Smooth muscle cell of trachea (primary cell): Measurements from ENCODE around the gene VWA7. TPM values are rescaled to one million over a fixed set of nuclear protein-coding genes. Genes with fewer than 3 reads are reported as not detected.

Experiments
- total RNA-seq: library from RNA; depleted of rRNA; stranded (reverse); fragments of >200 nt; gene quantifications from 2 replicates; pipeline ENCODE4 v1.2.1, GENCODE V29; 2014

Gene VWA7, protein sequence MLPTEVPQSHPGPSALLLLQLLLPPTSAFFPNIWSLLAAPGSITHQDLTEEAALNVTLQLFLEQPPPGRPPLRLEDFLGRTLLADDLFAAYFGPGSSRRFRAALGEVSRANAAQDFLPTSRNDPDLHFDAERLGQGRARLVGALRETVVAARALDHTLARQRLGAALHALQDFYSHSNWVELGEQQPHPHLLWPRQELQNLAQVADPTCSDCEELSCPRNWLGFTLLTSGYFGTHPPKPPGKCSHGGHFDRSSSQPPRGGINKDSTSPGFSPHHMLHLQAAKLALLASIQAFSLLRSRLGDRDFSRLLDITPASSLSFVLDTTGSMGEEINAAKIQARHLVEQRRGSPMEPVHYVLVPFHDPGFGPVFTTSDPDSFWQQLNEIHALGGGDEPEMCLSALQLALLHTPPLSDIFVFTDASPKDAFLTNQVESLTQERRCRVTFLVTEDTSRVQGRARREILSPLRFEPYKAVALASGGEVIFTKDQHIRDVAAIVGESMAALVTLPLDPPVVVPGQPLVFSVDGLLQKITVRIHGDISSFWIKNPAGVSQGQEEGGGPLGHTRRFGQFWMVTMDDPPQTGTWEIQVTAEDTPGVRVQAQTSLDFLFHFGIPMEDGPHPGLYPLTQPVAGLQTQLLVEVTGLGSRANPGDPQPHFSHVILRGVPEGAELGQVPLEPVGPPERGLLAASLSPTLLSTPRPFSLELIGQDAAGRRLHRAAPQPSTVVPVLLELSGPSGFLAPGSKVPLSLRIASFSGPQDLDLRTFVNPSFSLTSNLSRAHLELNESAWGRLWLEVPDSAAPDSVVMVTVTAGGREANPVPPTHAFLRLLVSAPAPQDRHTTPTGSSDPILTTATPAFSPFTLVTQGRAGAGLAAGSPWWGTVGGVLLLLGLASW
- total RNA-seq = 0.50 and 1.2 TPM in 2 replicates

DNA sequence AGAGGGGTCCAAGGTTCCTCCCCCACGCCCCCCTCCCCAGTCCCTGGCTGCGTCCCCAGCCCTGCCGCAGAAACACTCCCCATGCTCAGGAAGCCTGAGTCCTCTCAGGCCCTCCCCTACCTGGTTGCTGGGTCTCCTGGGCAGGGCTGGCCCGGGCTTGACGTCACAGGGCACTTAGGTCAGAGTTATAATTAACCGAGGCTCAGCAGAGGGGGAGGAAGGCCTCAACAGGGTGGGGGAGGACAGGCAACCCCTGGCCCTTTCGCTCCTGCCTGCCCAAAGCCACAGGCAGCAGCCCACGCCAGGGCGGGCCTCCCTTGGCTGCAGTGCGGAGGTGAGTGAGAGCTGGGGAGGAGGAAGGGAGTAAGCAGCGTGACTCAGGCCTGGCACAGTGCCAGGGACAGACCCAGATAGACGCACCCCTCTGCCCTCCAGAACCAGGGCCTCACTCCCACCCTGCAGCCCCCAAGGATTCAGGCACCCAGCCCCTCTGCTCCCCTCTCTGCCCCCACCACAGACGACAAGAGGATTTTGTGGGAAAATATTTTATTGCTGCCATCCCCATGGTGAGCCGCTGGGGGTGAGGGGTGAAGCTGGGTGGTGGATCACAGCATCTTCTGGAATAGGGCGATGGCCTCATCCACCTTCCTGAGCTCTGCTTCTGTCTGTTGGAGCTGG is at the start of gene VWA7:
VWA7 (minus strand) TSS at position 340 of the 678 bp plus-strand sequence. CDS start 549 bp downstream, outside the sequence.

DNA sequence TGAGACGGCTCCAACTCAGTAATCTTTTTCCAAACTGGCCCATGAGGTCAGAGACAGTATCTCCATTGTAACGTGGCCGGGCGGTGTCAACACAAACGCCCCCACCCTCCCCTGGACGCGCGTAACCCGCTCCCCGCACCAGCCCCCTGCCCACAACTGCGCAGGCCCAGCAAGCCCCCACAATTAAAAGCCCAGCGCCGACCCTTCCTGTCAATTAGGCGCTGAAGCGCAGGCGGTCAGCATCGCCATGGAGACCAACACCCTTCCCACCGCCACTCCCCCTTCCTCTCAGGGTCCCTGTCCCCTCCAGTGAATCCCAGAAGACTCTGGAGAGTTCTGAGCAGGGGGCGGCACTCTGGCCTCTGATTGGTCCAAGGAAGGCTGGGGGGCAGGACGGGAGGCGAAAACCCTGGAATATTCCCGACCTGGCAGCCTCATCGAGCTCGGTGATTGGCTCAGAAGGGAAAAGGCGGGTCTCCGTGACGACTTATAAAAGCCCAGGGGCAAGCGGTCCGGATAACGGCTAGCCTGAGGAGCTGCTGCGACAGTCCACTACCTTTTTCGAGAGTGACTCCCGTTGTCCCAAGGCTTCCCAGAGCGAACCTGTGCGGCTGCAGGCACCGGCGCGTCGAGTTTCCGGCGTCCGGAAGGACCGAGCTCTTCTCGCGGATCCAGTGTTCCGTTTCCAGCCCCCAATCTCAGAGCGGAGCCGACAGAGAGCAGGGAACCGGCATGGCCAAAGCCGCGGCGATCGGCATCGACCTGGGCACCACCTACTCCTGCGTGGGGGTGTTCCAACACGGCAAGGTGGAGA is 38.1 kb upstream of the VWA7 start, which contains the start of the genes HSPA1A and HSPA1L:
HSPA1A (plus strand) TSS at position 519 of the 814 bp plus-strand sequence; CDS start at position 733, 214 bp downstream.
HSPA1L (minus strand) TSS at position 259 of the 814 bp plus-strand sequence. CDS start 3,311 bp downstream, outside the sequence.

DNA sequence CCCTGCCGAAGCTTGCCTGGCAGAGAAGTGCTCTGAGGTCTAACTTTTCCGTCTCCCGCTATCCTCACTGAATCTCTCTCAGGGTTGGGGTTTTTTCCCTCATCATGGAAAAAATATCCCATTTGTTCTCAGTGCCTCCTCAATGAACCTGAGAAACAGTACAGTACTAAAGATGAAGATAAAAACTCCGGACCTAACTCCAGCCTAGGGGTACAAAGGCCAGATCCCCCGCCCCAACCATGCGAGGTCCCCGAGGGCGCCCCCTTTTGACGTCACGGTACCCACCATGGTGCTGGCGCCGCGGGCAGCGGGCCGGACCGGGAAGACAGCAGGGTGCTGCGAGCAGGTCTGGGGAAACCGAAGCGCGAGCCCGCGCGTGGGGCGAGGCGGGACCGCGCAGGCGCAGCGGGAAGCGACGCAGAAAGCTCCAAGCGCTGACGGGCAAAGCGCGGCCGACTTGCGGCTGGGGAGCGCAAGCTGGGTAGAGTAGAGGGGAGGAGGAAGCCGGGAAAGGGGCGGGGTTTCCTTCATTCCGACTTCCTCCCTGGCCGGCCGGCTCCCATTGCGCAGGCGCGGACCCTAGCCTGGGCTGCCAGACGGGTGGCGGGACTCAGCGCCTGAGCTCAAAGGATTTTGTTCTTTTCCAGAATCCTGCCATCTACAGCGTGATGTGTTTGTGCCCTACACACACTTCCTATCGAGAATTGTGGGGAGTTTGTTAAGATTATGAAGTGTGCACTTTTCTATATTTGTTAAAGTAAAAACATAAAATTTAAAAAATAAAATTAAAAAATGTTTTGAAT is 29.5 kb upstream of the VWA7 start, which contains the start of gene LSM2:
LSM2 (minus strand) TSS at position 497 of the 803 bp plus-strand sequence; CDS start at position 288, 209 bp downstream.

DNA sequence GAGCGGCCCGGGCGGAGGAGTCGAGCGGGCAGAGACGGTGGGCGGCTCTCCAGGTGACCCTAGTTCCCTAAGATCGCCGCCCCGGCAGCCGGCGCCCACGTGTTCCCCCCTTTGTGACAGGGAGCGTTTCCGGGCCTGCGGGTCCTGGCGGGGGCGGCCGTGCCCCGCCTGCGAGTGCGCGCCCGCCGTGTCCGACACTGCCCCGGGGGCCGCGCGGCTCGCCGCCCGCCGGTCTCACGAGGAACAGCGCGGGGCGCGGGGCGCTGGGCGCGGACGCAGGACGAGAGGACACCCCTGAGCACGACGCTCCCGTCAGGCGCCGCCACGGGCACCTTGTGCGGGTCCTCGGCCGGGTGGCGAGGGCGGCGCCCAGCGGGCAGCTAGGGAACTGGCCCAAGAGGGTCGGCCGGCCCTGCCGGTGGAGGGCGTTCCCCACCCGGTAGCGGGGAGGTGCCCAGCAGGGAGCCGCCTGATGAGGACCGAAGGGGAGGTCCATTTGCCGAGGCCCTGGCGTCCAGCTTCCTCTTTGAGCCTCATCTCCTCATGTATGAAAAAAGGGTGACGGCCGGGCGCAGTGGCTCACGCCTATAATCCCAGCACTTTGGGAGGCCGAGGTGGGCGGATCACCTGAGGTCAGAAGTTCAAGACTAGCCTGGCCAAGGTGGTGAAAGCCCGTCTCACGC is 18.6 kb upstream of the VWA7 start, which contains the start of gene VARS1:
VARS1 (minus strand) TSS at position 137 of the 683 bp plus-strand sequence. CDS start 535 bp downstream, outside the sequence.

DNA sequence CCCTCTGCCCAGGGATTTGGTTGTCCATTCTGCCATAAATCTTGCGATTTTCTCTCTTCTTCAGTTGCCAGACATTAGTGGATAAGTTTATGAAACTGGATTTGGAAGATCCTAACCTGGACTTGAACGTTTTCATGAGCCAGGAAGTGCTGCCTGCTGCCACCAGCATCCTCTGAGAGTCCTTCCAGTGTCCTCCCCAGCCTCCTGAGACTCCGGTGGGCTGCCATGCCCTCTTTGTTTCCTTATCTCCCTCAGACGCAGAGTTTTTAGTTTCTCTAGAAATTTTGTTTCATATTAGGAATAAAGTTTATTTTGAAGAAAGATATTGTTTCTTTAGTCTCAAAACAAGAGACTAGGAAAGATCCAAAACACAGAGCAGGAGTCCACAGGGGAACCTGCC is 14.8 kb downstream of the VWA7 start, which contains the start of gene SAPCD1:
SAPCD1 (plus strand) TSS at position 301 of the 400 bp plus-strand sequence. CDS start 399 bp downstream, outside the sequence.

DNA sequence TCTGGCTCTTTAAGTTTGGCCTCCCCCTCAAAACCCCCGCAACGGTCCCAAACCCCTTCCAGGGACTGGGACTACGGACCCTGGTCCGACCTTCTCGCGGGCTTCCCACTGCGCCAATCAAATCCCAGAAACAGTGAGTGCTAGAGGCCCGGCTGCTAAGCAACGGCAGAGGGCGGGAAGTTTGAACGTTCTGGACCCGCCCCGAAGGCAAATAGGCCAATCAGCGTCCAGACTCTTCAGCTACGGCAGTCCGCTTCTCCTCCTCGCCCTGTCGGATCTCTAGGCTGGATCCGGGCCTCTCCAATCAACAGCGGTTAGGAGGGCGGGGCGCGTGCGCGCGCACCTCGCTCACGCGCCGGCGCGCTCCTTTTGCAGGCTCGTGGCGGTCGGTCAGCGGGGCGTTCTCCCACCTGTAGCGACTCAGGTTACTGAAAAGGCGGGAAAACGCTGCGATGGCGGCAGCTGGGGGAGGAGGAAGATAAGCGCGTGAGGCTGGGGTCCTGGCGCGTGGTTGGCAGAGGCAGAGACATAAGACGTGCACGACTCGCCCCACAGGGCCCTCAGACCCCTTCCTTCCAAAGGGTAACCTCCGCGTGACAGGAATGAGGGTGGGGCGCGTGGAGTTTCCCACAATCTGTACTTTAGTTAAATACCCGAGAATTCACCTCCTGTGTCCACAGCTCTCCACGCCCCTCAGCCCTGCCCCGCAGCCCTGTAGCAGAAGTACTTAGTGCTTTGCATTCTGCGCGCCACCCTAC is 37.3 kb downstream of the VWA7 start, which contains the start of gene MSH5:
MSH5 (plus strand) TSS at position 367 of the 758 bp plus-strand sequence. CDS start 462 bp downstream, outside the sequence.

DNA sequence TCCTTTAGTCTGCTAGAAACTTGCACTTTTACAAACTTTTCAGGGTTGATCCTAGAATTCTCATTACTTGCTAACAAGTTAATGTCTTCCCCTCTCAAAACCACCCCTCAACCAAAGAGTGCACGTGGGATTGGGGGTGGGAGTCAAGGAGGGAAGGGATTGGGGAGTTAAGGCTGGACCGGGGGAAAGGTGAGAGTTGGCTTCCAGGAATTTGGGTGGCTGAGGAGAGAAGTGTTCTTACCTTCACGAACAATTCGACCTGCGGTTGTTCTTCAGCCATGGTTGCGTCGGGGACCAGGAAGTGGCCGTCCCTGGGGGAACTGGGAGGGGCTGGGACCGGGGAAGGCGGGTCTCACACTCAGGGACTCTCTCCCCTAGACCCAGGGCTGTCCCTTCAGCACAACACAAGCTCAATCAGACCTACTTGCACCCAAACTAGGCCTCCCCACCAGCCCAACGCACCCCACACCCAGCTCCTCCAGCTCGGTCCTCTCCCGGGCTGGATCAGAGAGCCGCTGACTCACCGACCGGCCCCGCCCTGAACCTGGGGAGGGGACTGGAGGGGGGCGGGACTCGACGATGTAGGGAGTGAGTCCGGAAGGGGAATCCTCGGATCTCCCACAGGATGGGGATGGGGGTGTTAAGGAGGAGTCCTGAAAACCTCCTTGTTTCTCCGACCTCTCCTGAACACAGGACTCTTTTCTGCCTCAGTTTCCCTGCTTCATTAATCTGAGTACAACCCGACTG is 40.9 kb downstream of the VWA7 start, which contains the start of gene CLIC1:
CLIC1 (minus strand) TSS at position 510 of the 747 bp plus-strand sequence; CDS start at position 280, 230 bp downstream.

DNA sequence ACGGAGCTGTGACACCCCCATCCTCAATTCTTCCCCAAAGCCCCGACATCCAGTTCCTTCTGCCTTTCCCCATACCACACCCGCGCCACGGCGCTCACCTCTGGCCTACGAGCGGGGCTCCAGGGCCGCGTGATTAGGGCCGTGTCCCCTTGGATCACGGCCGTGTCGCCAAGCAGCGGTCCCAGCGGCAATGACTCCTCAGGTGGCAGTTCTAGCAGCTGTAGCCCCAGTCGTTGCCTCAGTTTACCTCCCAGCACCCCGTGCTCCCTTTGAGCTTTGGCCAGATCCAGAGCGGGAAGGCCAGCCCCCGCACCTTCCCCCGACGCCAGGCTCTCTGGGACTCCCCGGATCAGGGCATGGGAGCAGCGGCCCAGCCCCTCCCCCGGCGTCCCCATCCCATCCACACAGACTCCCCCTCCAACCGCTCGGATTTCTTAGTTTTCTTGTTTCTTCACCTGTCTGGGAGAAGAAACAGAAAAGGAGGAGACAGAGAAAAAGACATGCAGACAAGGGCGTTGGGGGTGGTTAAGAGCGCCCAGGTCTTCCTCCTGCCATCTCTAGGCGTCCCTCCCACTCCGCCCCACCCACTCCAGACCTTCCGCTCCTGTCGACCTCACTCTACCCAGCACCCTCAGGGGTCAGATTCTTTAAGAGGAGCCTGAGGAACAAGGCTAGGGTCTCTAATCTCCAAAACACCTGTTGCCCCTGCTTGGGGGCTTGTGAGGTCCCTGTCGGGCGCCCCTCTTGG is 48.2 kb downstream of the VWA7 start, which contains the start of gene DDAH2:
DDAH2 (minus strand) TSS at position 533 of the 748 bp plus-strand sequence; CDS start at position 395, 138 bp downstream.

DNA sequence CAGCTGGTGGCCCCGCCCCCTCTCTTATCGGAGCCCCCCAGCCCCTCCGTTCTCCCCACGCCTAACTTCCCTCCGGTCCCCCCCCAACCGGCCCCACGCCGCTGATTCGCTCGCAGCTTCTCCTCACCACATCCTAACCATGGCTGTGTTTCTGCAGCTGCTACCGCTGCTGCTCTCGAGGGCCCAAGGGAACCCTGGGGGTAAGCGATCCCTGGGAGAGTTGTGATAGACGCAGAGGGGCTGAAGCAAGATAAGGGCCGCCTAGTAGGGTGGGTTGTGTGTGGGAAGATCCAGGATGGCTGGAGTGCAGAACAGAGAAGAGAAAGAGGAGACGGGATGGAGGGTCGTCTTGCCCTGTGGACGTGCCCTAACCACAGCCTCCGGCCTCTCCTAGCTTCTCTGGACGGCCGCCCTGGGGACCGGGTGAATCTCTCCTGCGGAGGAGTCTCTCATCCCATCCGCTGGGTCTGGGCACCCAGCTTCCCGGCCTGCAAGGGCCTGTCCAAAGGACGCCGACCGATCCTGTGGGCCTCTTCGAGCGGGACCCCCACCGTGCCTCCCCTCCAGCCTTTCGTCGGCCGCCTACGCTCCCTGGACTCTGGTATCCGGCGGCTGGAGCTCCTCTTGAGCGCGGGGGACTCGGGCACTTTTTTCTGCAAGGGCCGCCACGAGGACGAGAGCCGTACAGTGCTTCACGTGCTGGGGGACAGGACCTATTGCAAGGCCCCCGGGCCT is 53.7 kb downstream of the VWA7 start, which contains the start of gene MPIG6B:
MPIG6B (plus strand) TSS at position 129 of the 735 bp plus-strand sequence; CDS start at position 140, 11 bp downstream.

DNA sequence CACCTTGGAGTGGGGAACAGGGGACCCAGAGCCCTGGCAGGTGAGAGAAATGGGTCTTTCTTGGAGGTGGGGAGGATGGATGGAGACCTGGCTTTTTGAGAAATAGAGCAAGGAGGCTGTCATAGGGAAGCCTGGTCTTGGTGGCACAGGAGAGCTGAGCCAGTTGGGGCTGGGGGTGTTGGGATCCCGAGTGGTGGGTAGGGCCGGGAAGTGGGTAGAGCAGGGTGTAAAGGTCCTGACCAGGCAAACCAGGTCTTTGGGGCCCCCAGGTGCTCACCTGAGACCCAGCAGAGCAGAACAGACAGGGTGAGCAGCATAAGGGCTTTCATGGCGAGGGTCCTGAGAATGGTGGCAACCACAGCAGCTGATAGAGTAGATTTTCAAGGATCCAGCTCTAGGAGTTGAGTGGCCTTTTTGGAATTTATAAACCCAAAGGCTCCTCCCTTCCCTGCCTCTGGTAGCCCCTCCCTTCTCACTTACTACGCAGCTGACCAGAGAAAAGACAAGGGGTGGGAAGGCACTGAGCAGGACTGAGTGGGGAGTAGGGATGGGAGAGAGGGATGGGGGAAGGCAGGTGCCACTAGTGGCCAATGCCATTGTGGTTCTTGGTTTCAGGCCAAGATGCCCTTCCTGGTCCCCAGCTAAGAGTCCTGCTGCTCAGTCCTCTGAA is 55.6 kb downstream of the VWA7 start, which contains the start of gene LY6G6C:
LY6G6C (minus strand) TSS at position 396 of the 670 bp plus-strand sequence; CDS start at position 329, 67 bp downstream.

Other genes starting within 250 kb of the VWA7 start
- gene MCCD1, start 248.4 kb downstream of the VWA7 start, total RNA-seq = not detected in 2 replicates
- 332 and 492 TPM in 2 replicates for gene DDX39B, start 235.3 kb downstream of the VWA7 start, total RNA-seq
- gene ATP6V1G2, start 230.7 kb downstream of the VWA7 start, total RNA-seq = 5.5 and 5.7 TPM in 2 replicates
- gene NFKBIL1, start 229.7 kb downstream of the VWA7 start, total RNA-seq = 23.3 and 41.0 TPM in 2 replicates
- not detected in 2 replicates for gene LTA, start 205.0 kb downstream of the VWA7 start, total RNA-seq
- gene TNF, start 201.8 kb downstream of the VWA7 start, total RNA-seq = not detected in 2 replicates
- gene LTB, start 194.9 kb downstream of the VWA7 start, total RNA-seq = not detected in 2 replicates
- gene LST1, start 191.1 kb downstream of the VWA7 start, total RNA-seq = not detected in 2 replicates
- not detected in 2 replicates for gene NCR3, start 184.3 kb downstream of the VWA7 start, total RNA-seq
- gene AIF1, start 162.1 kb downstream of the VWA7 start, total RNA-seq = not detected in 2 replicates
- 46.6 and 50.6 TPM in 2 replicates for gene PRRC2A, start 156.6 kb downstream of the VWA7 start, total RNA-seq
- 171 and 206 TPM in 2 replicates for gene BAG6, start 124.7 kb downstream of the VWA7 start, total RNA-seq
- 1.0 and 1.3 TPM in 2 replicates for gene APOM, start 121.4 kb downstream of the VWA7 start, total RNA-seq
- 21.7 and 24.8 TPM in 2 replicates for gene C6orf47, start 116.5 kb downstream of the VWA7 start, total RNA-seq
- 13.2 and 20.9 TPM in 2 replicates for gene GPANK1, start 112.3 kb downstream of the VWA7 start, total RNA-seq
- 112 and 124 TPM in 2 replicates for gene CSNK2B, start 111.2 kb downstream of the VWA7 start, total RNA-seq
- 3.2 and 3.8 TPM in 2 replicates for gene LY6G5B, start 107.4 kb downstream of the VWA7 start, total RNA-seq
- gene LY6G5C, start 96.3 kb downstream of the VWA7 start, total RNA-seq = 0.66 and 0.73 TPM in 2 replicates
- 47.6 and 58.2 TPM in 2 replicates for gene ABHD16A, start 74.0 kb downstream of the VWA7 start, total RNA-seq
- not detected in 2 replicates for gene LY6G6F, start 70.5 kb downstream of the VWA7 start, total RNA-seq
- gene LY6G6D, start 62.0 kb downstream of the VWA7 start, total RNA-seq = not detected in 2 replicates
- not detected in 2 replicates for gene LY6G6C, start 55.6 kb downstream of the VWA7 start, total RNA-seq
- gene MPIG6B, start 54.0 kb downstream of the VWA7 start, total RNA-seq = not detected in 2 replicates
- gene DDAH2, start 48.0 kb downstream of the VWA7 start, total RNA-seq = 93.8 and 161 TPM in 2 replicates
- 662 and 1,073 TPM in 2 replicates for gene CLIC1, start 40.8 kb downstream of the VWA7 start, total RNA-seq
- 5.8 and 15.9 TPM in 2 replicates for gene MSH5, start 37.3 kb downstream of the VWA7 start, total RNA-seq
- 1.3 and 1.9 TPM in 2 replicates for gene SAPCD1, start 14.7 kb downstream of the VWA7 start, total RNA-seq
- gene VARS1, start 18.4 kb upstream of the VWA7 start, total RNA-seq = 60.0 and 75.2 TPM in 2 replicates
- gene LSM2, start 29.6 kb upstream of the VWA7 start, total RNA-seq = 19.4 and 39.1 TPM in 2 replicates
- 1.5 TPM in 2 replicates for gene HSPA1L, start 38.0 kb upstream of the VWA7 start, total RNA-seq
- 98.0 and 168 TPM in 2 replicates for gene HSPA1A, start 38.2 kb upstream of the VWA7 start, total RNA-seq
- 140 and 202 TPM in 2 replicates for gene HSPA1B, start 50.4 kb upstream of the VWA7 start, total RNA-seq
- 80.6 and 120 TPM in 2 replicates for gene NEU1, start 85.5 kb upstream of the VWA7 start, total RNA-seq
- 0.17 TPM in 1 of 2 replicates, not detected in the other for gene SLC44A4, start 101.7 kb upstream of the VWA7 start, total RNA-seq
- 62.0 and 93.5 TPM in 2 replicates for gene EHMT2, start 120.4 kb upstream of the VWA7 start, total RNA-seq
- gene ZBTB12, start 124.8 kb upstream of the VWA7 start, total RNA-seq = 3.8 and 9.8 TPM in 2 replicates
- 2.8 and 13.1 TPM in 2 replicates for gene C2, start 150.4 kb upstream of the VWA7 start, total RNA-seq
- gene CFB, start 168.8 kb upstream of the VWA7 start, total RNA-seq = 24.1 and 45.0 TPM in 2 replicates
- gene NELFE, start 181.6 kb upstream of the VWA7 start, total RNA-seq = 108 and 168 TPM in 2 replicates
- gene SKIC2, start 181.8 kb upstream of the VWA7 start, total RNA-seq = 57.7 and 89.3 TPM in 2 replicates
- 12.8 and 15.1 TPM in 2 replicates for gene DXO, start 194.8 kb upstream of the VWA7 start, total RNA-seq
- gene C4A, start 204.7 kb upstream of the VWA7 start, total RNA-seq = 4.1 and 11.6 TPM in 2 replicates
- 6.4 and 6.8 TPM in 2 replicates for gene C4B, start 237.5 kb upstream of the VWA7 start, total RNA-seq